Left lung (tissue), 10 donors: ENCODE data around the gene NPFFR1. TPM values are rescaled to one million over a fixed set of nuclear protein-coding genes. Genes with fewer than 3 reads are reported as not detected.

Experiments
- ATAC-seq: fragments of 200-7000 bp; cut with Tn5 transposase; one replicate; pipeline ENCODE4 v1.9.1; 2020; ENCODE audit warnings: moderate library complexity
- DNase-seq, 4 donors: peaks; one replicate each; pipeline ENCODE4 v3.0.0-alpha.2; 2013 to 2020
- H3K27ac ChIP-seq, 2 donors: fragments of 200-600 bp; sonication (generic) in 1 of 2; one replicate each; pipeline versions ENCODE4 v1.5.0 to v1.8.0; 2020 to 2021
- H3K27me3 ChIP-seq, 2 donors: fragments of 200-600 bp; sonication (generic) in 1 of 2; one replicate each; pipeline versions ENCODE4 v1.5.0 to v1.8.0; 2020 to 2021
- H3K36me3 ChIP-seq, 2 donors: fragments of 200-600 bp; sonication (generic) in 1 of 2; one replicate each; pipeline versions ENCODE4 v1.5.0 to v1.8.0; 2020 to 2021
- H3K4me1 ChIP-seq, 2 donors: fragments of 200-600 bp; one replicate each; pipeline ENCODE4 v1.8.0; 2021
- H3K4me3 ChIP-seq, 2 donors: fragments of 200-600 bp; sonication (generic) in 1 of 2; one replicate each; pipeline versions ENCODE4 v1.5.0 to v1.8.0; 2020 to 2021; ENCODE audit warnings: mild to moderate bottlenecking in 1 of 2
- H3K9me3 ChIP-seq, 2 donors: fragments of 200-600 bp; sonication (generic) in 1 of 2; one replicate each; pipeline versions ENCODE4 v1.5.0 to v1.8.0; 2020 to 2021
- CTCF ChIP-seq, 2 donors: fragments of 200-600 bp; sonication (generic) in 1 of 2; IDR thresholded peaks; one replicate each; pipeline versions ENCODE4 v1.5.0 to v1.8.0; 2021; ENCODE audit warnings: antibody characterized with exemption in 2 of 2
- intact Hi-C, 2 donors: fragments of 100-400 bp; cut with DNase I; formaldehyde crosslinking; loops; one replicate each; pipeline versions ENCODE4 v1.11.2 to v1.14.2; 2022
- polyA plus RNA-seq, 6 donors: library from polyadenylated mRNA; unstranded; fragments of 120-200 nt; gene quantifications; one replicate each; pipeline ENCODE4 v1.2.1, GENCODE V29; 2013; ENCODE audit not compliant: insufficient read length in 6 of 6
- total RNA-seq, 2 donors: library from RNA; stranded (reverse); fragmentation: NEBNext Ultra II Directional; extraction: Animal tissue kit (Norgen Biotek cat#: 25700); gene quantifications; one replicate each; pipeline ENCODE4 v1.2.1, GENCODE V29; 2021
- donor health status: DM: no; HTN: yes; CAD: no.
- donor health status: DM: no; HTN: no; CAD: no.

The NPFFR1 gene
- total and polyA plus RNA-seq, 8 donors = 0.20 to 0.80 (median 0.42) TPM

GRCh38 chr10:70319824-70320223, 36.0 kb upstream of the NPFFR1 start:
- intact Hi-C loops = no loop called here
- no peak for TF ChIP-seq CTCF (IDR thresholded peaks at IDR 0.05)
- Histone ChIP-seq H3K4me1 (peaks cover 0 to 15% of the 10 kb centered on the region in 2 donors), H3K4me3 (no peak overlapping the region), H3K9me3 (no peaks in the 10 kb centered on the region), H3K36me3 (peaks cover 0 to 4% of the 10 kb centered on the region in 2 donors), H3K27me3 (peaks cover 0 to 6% of the 10 kb centered on the region in 2 donors), H3K27ac (no peak overlapping the region)
- DNase-seq = no peak
- no peak for ATAC-seq

GRCh38 chr10:70319183-70319582, 35.4 kb upstream of the NPFFR1 start:
- peaks cover 0 to 4% of the 10 kb centered on the region in 2 donors for H3K36me3 ChIP-seq
- peaks cover 0 to 2% of the 10 kb centered on the region in 2 donors for H3K27me3 ChIP-seq
- peaks cover 0 to 10% of the 10 kb centered on the region in 2 donors for H3K4me1 ChIP-seq
- no peak overlapping the region for H3K4me3 ChIP-seq
- intact Hi-C loops = no loop called here
- ATAC-seq = no peak
- TF ChIP-seq CTCF (IDR thresholded peaks at IDR 0.05) = no peak
- H3K27ac ChIP-seq = no peak overlapping the region
- DNase-seq = no peak
- H3K9me3 ChIP-seq = no peaks in the 10 kb centered on the region

- Histone ChIP-seq H3K36me3 (peaks cover 0 to 4% of the 10 kb centered on the region in 2 donors), H3K4me1 (no peaks in the 10 kb centered on the region), H3K27me3 (no peaks in the 10 kb centered on the region), H3K9me3 (no peaks in the 10 kb centered on the region), H3K27ac (no peak overlapping the region), H3K4me3 (no peak overlapping the region)
- DNase-seq (no peak), ATAC-seq (no peak)
- intact Hi-C loops = no loop called here
- TF ChIP-seq CTCF (IDR thresholded peaks at IDR 0.05) = no peak
Observed at GRCh38 chr10:70317943-70318318, 34.1 kb upstream of the NPFFR1 start.

- no peaks in the 10 kb centered on the region for H3K9me3 ChIP-seq
- H3K4me1 ChIP-seq = no peaks in the 10 kb centered on the region
- H3K27ac ChIP-seq = no peak overlapping the region
- DNase-seq (no peak), ATAC-seq (no peak)
- intact Hi-C loops = no loop called here
- no peak for TF ChIP-seq CTCF (IDR thresholded peaks at IDR 0.05)
- no peak overlapping the region for H3K4me3 ChIP-seq
- H3K27me3 ChIP-seq = no peaks in the 10 kb centered on the region
- peaks cover 0 to 4% of the 10 kb centered on the region in 2 donors for H3K36me3 ChIP-seq
Observed at GRCh38 chr10:70317272-70317942, 33.6 kb upstream of the NPFFR1 start.

GRCh38 chr10:70315815-70316214, 32.0 kb upstream of the NPFFR1 start:
- Histone ChIP-seq H3K4me3 (no peak overlapping the region), H3K27ac (no peak overlapping the region), H3K4me1 (no peaks in the 10 kb centered on the region), H3K9me3 (no peaks in the 10 kb centered on the region), H3K36me3 (no peaks in the 10 kb centered on the region), H3K27me3 (no peaks in the 10 kb centered on the region)
- intact Hi-C loops = no loop called here
- TF ChIP-seq CTCF (IDR thresholded peaks at IDR 0.05) = no peak
- DNase-seq (no peak), ATAC-seq (no peak)
